Measurements from ENCODE around the gene GTPBP6.
"Not testable (repeated sequence)": the region's sequence is repeated elsewhere in the genome, so short reads cannot be mapped to it uniquely, and the experiment has no call there.

The GTPBP6 gene

DNA sequence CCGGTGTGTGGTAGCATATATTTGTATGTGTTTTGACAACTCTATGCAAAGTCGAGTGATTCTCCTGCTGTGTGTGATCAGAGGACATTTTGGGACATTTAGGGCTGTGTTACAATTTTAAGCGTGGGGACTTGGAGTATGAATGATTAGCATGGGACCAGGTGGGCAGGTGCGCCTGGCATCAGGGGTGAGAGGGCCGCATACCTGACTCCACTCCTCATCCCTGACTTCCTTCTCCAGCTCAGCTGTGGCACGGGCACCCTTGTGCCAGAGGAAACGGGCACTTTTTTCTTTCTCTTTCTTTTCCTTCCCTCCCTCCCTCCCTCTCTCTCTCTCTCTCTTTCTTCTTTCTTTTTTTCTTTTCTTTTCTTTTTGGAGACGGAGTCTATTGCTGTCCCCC, 53.1 kb downstream of the GTPBP6 start:
- no peak overlapping the region for H3K4me3 ChIP-seq (ENCODE audit: low read depth, low read length)
- DNase-seq = peak; percentile 3
- no peaks in the 10 kb centered on the region for H3K9me3 ChIP-seq (ENCODE audit: severe bottlenecking)
- H3K27me3 ChIP-seq (ENCODE audit: insufficient read depth, low read depth, severe bottlenecking) = no peaks in the 10 kb centered on the region
- H3K27ac ChIP-seq = no peak overlapping the region
- TF ChIP-seq, protein P1, sequence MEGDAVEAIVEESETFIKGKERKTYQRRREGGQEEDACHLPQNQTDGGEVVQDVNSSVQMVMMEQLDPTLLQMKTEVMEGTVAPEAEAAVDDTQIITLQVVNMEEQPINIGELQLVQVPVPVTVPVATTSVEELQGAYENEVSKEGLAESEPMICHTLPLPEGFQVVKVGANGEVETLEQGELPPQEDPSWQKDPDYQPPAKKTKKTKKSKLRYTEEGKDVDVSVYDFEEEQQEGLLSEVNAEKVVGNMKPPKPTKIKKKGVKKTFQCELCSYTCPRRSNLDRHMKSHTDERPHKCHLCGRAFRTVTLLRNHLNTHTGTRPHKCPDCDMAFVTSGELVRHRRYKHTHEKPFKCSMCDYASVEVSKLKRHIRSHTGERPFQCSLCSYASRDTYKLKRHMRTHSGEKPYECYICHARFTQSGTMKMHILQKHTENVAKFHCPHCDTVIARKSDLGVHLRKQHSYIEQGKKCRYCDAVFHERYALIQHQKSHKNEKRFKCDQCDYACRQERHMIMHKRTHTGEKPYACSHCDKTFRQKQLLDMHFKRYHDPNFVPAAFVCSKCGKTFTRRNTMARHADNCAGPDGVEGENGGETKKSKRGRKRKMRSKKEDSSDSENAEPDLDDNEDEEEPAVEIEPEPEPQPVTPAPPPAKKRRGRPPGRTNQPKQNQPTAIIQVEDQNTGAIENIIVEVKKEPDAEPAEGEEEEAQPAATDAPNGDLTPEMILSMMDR (IDR thresholded peaks at IDR 0.05; ENCODE audit: low read depth, low read length) = no peak
- no peaks in the 10 kb centered on the region for H3K36me3 ChIP-seq

DNA sequence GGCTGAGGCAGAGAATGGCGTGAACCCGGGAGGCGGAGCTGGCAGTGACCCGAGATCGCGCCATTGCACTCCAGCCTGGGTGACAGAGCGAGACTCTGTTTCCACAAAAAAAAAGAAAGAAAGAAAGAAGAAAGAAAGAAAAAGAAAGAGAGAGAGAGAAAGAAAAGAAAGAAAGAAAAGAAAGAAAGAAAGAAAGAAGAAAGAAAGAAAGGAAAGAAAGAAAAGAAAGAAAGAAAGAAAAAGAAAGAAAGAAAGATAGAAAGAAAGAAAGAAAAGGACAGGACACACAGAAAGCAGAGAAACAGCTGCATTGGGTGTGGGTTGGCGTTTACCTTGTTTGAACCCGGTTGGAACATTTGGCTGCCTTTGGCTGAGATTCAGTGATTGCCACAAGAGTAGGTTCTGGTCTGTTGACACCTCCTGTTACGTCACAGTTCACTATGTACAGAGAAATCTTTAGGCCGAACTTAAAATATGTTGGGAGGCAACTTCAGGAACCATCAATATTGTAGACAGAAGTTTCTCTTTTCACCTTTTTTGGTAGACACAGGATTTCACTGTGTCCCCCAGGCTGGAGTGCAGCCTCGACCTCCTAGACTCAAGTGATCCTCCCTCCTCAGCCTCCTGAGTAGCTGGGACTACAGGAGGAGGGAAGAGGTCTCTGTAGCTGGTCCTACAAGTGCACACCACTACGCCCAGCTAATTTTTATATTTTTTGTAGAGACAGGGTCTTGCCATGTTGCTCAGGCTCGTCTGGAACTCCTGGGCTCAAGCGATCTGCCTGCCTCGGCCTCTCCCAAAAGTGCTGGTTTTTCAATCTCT, 53.8 kb downstream of the GTPBP6 start:
- no peaks in the 10 kb centered on the region for H3K27me3 ChIP-seq (ENCODE audit: insufficient read depth, low read depth, severe bottlenecking)
- TF ChIP-seq, protein P1 (IDR thresholded peaks at IDR 0.05; ENCODE audit: low read depth, low read length) = no peak
- H3K9me3 ChIP-seq (ENCODE audit: severe bottlenecking) = no peaks in the 10 kb centered on the region
- H3K27ac ChIP-seq = no peak overlapping the region
- H3K36me3 ChIP-seq = no peaks in the 10 kb centered on the region
- H3K4me3 ChIP-seq (ENCODE audit: low read depth, low read length) = no peak overlapping the region
- DNase-seq = peak; percentile 3

DNA sequence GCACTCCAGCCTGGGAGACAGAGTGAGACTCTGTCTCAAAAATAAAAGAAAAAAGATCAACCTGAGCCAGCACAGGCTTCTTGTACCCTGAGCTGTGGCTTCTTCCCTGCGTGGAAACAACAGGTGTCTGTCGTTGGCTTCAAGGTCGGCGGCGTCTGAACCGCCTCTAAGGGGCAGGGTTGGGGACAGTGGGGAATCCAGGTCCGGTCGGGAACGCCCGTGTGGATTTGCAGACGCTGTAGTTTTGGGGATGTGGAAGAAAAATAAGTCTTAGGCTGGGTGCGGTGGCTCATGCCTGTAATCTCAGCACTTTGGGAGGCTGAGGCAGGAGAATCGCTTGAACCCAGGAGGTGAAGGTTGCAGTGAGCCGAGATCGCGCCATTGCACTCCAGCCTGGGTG, 54.6 kb downstream of the GTPBP6 start:
- H3K27ac ChIP-seq; H3K27me3 ChIP-seq (ENCODE audit: insufficient read depth, low read depth, severe bottlenecking); H3K4me3 ChIP-seq (ENCODE audit: low read depth, low read length); H3K36me3 ChIP-seq; H3K9me3 ChIP-seq (ENCODE audit: severe bottlenecking): not testable (repeated sequence)
- peak; percentile 4 for DNase-seq

- Histone ChIP-seq H3K27me3 (ENCODE audit: insufficient read depth, low read depth, severe bottlenecking) (no peaks in the 10 kb centered on the region), H3K27ac (peak overlapping the region; percentile 81), H3K36me3 (no peaks in the 10 kb centered on the region), H3K4me3 (ENCODE audit: low read depth, low read length) (peak overlapping the region; percentile 28), H3K9me3 (ENCODE audit: severe bottlenecking) (no peaks in the 10 kb centered on the region)
- peak; percentile 6 for DNase-seq
- TF ChIP-seq, protein P1 (IDR thresholded peaks at IDR 0.05; ENCODE audit: low read depth, low read length) = no peak
Measured at GRCh38 chrX:262381-262909, 56.2 kb downstream of the GTPBP6 start.

DNA sequence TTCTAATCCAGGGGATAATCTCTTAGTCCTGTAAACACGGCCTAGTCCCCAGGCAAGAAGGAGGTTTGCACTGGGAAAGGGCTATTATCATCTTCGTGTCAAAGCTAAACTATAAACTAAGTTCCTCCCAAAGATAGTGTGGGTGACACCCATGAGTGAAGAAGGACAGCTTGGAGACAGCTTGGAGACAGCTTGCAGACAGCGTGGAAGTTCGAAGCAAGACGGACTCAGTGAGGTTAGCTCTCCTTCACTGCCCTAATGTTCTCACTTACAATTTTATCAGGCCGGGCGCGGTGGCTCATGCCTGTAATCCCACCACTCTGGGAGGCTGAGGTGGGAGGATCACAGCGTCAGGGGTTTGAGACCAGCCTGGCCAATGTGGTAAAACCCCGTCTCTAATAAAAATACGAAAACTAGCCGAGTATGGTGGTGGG, 56.7 kb downstream of the GTPBP6 start:
- TF ChIP-seq, protein P1 (IDR thresholded peaks at IDR 0.05; ENCODE audit: low read depth, low read length) = no peak
- Histone ChIP-seq H3K27ac (peak overlapping the region; percentile 81), H3K27me3 (ENCODE audit: insufficient read depth, low read depth, severe bottlenecking) (no peaks in the 10 kb centered on the region), H3K36me3 (no peaks in the 10 kb centered on the region), H3K4me3 (ENCODE audit: low read depth, low read length) (peak overlapping the region; percentile 48), H3K9me3 (ENCODE audit: severe bottlenecking) (no peaks in the 10 kb centered on the region)
- peak; percentile 68 for DNase-seq

DNA sequence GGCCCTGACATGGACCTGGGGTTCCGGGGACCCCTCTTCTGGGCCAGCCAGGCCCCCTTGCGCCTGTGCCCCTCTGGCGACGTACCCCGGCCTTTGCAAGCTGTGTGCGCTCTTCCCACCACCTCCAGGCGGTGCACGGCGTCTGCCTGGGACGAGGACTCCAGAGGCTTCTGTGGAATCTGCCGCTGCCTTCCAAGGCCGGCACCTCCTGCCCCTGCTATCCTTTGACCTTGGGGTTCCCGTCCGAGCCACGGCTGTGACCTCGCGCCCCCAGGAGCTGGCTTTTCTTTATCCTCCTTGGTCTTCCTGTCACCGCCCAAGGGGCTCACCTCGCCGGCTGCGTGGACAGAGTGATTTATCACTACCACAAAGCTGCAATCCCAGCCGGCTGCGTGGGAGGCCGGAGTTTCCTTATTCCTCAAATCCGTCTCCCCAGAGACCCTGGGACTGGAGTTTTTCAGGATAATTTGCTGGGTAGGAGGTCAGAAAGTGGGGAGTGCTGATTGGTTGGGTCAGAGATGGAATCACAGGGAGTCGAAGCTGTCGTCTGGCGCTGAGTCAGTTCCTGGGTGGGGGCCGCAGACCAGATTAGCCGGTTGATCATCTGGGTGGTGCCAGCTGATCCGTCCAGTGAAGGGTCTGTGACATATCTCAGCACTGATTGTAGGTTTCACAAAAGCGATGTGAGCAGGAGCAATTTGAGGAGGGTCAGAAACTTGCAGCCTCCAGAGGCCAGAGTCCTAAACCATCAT, 57.3 kb downstream of the GTPBP6 start:
- peak overlapping the region; percentile 48 for H3K4me3 ChIP-seq (ENCODE audit: low read depth, low read length)
- no peaks in the 10 kb centered on the region for H3K36me3 ChIP-seq
- no peaks in the 10 kb centered on the region for H3K27me3 ChIP-seq (ENCODE audit: insufficient read depth, low read depth, severe bottlenecking)
- TF ChIP-seq, protein P1 (IDR thresholded peaks at IDR 0.05; ENCODE audit: low read depth, low read length) = peak; percentile 59
- H3K27ac ChIP-seq = peak overlapping the region; percentile 81
- no peaks in the 10 kb centered on the region for H3K9me3 ChIP-seq (ENCODE audit: severe bottlenecking)
- DNase-seq = peak; percentile 85

Data from WERI-Rb-1 (cell line).